GM12891 (cell line): ENCODE data around the gene MUSK.

Experiments
- DNase-seq: peaks from one replicate; pipeline ENCODE4 v3.0.0; 2011; ENCODE audit warnings: low spot score; ENCODE audit not compliant: insufficient read length
- FAIRE-seq: peaks from 2 replicates; lab custom pipeline; 2011; peaks lifted over from hg19 to GRCh38; lab: Jason Lieb, UNC
- PAX5 ChIP-seq: IDR thresholded peaks from 2 replicates; pipeline ENCODE4 v1.6.1; 2011; ENCODE audit warnings: low read length, moderate library complexity, mild to moderate bottlenecking; ENCODE audit not compliant: insufficient read depth, severe bottlenecking
- POLR2A ChIP-seq: IDR thresholded peaks from 2 replicates; pipeline ENCODE4 v1.6.1; 2011; ENCODE audit warnings: low read depth, low read length, control low read depth
- POLR2AphosphoS5 ChIP-seq: IDR thresholded peaks from 2 replicates; pipeline ENCODE4 v1.6.1; 2011; ENCODE audit warnings: low read depth, low read length, control low read depth
- POU2F2 ChIP-seq: IDR thresholded peaks from 2 replicates; pipeline ENCODE4 v1.6.1; 2011; ENCODE audit warnings: low read depth, mild to moderate bottlenecking, control low read depth, low read length, moderate library complexity
- SPI1 ChIP-seq: IDR thresholded peaks from 2 replicates; pipeline ENCODE4 v1.6.1; 2011; ENCODE audit warnings: low read depth, low read length, control low read depth
- TAF1 ChIP-seq: IDR thresholded peaks from 2 replicates; pipeline ENCODE4 v1.6.1; 2011; ENCODE audit warnings: low read depth, low read length, control low read depth

The MUSK gene

GRCh38 chr9:110842169-110842568 lies 173.6 kb downstream of the MUSK start:
- DNase-seq (no peak), FAIRE-seq (no peak)
- TF ChIP-seq POU2F2: no peak
- TF ChIP-seq PAX5: no peak
- TF ChIP-seq TAF1: no peak
- no peak for TF ChIP-seq SPI1
- no peak for TF ChIP-seq POLR2A
- no peak for TF ChIP-seq POLR2AphosphoS5

DNA sequence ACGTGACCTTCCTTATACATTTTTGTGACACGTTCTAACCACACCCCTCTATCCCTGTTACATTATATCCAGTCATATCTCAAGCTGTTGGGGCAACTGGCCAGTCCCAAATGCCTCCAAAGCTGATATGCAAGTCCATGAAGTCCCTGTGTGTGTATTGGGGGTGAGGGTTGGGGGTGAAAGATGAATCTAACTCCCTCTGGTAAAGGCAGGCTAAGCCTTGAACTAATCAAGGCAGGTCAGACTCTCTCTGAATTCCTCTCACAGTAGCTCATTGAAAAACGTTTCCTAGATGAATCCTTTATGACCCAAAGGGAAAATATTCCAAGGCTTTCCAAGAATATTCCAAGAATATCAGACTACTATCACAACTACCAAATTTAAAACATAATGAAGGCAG lies 174.4 kb downstream of the MUSK start:
- TF ChIP-seq TAF1 (no peak), POLR2AphosphoS5 (no peak), PAX5 (no peak), POU2F2 (no peak), SPI1 (no peak), POLR2A (no peak)
- DNase-seq: no peak
- FAIRE-seq: no peak

GRCh38 chr9:110844121-110844520 lies 175.5 kb downstream of the MUSK start:
- TF ChIP-seq POLR2A: no peak
- TF ChIP-seq TAF1: no peak
- TF ChIP-seq POLR2AphosphoS5: no peak
- no peak for TF ChIP-seq POU2F2
- no peak for TF ChIP-seq SPI1
- TF ChIP-seq PAX5: no peak
- DNase-seq: no peak
- FAIRE-seq: no peak

DNA sequence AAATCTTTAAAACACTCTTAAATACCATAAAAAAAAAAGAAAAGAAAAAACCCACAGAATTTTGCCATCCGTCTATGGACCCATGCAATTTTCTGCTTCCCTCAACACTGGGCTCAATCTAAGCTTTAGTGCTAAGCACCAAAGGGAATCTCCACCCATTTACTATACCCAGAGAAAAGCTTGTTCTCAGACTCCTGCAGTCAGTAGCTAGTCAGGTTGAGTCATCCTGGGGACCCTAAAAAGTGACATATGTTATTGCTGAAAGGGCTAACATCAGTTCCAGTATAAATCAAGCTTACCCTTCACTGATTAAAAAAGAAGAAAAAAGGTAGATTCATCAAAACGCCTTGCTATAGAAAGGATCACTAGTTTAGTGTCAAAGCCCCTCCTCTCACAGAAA lies 177.6 kb downstream of the MUSK start:
- no peak for DNase-seq
- FAIRE-seq: no peak
- TF ChIP-seq PAX5: no peak
- no peak for TF ChIP-seq POU2F2
- no peak for TF ChIP-seq POLR2A
- no peak for TF ChIP-seq TAF1
- TF ChIP-seq POLR2AphosphoS5: no peak
- no peak for TF ChIP-seq SPI1

DNA sequence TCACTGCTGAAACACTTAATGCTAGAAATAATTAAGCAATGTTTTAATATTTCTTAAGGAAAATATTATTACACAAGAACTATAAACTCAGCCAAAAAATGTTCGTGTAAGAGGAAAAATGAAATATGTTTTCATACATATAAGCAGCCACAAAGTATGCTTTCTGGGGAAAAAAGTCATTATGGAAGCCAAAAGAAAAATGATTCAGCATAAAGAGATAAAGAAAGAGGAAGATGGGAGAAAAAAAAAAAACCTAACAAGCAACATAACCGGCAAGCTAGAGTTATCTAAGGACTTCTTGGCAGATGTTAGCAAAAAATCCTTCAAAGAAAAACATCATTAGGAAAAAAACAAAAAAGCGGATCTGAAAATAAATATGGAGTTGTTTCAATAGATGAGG lies 179.1 kb downstream of the MUSK start:
- FAIRE-seq: no peak
- TF ChIP-seq PAX5 (no peak), POU2F2 (no peak), POLR2AphosphoS5 (no peak), POLR2A (no peak), TAF1 (no peak), SPI1 (no peak)
- no peak for DNase-seq

DNA sequence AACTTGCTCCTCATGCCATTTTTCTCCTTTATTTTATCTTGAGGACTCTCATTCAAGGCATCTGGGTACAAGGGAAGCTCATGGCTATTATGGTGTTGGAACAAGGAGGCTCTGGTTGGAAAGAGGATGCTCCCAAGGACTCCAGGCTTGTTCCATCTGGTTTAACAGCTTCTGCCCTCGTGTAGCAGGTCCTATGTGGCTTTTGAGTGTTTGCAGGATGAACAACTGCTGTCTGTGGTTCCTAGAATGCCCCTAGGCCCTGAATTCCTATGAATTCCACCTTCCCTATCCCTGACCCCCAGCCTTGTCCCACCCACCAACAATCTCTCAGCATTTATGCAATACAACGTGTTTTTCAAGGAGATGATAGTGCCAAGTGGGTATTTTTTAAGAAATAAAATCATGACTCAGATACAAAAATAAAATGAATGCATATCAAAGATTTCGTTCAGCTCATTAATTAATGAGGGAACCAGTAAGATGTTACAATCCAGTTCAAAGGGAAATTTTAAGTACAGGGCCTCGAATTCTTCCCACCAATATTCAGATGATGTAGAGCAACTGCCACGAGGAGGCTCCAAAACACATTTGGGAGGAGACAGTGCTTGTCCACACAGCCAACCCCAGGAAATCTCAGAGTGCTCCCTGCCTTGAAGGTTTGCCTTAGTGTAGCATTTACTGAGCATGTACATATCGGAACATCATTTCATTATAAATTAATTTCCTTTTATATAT lies 182.0 kb downstream of the MUSK start:
- TF ChIP-seq TAF1: no peak
- TF ChIP-seq PAX5: no peak
- no peak for FAIRE-seq
- no peak for DNase-seq
